ENCODE measurements around the gene C1orf141. TPM values are rescaled to one million over a fixed set of nuclear protein-coding genes. Genes with fewer than 3 reads are reported as not detected.

C1orf141 gene
- total and polyA plus RNA-seq, 12 donors = not detected

DNA sequence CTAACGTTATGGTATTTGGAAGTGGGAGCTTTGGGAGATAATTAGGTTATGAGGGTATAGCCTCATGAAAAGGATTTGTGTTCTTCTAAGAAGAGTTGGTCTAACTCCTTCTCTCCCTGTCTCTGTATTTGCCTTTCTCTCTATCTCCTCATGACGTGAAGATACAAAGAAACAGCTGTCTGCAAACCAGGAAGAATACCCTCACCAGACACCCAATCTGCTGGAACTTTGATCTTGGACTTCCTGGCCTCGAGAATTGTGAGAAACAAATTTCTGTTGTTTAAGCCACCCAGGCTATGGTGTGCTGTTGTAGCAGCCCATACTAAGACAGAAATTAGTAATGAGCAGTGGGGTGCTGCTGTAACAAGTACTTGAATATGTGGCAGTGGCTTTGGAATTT is 16.1 kb downstream of the C1orf141 start:
- Histone ChIP-seq H3K9me3 (peaks cover 0 to 27% (median 0%) of the 10 kb centered on the region in 11 donors), H3K4me3 (no peak overlapping the region), H3K36me3 (no peaks in the 10 kb centered on the region), H3K27me3 (peaks cover 0 to 2% (median 0%) of the 10 kb centered on the region in 7 donors), H3K4me1 (no peaks in the 10 kb centered on the region), H3K27ac (no peak overlapping the region)
- intact Hi-C loops (cut with DNase I) = no loop called here
- TF ChIP-seq, protein P1, sequence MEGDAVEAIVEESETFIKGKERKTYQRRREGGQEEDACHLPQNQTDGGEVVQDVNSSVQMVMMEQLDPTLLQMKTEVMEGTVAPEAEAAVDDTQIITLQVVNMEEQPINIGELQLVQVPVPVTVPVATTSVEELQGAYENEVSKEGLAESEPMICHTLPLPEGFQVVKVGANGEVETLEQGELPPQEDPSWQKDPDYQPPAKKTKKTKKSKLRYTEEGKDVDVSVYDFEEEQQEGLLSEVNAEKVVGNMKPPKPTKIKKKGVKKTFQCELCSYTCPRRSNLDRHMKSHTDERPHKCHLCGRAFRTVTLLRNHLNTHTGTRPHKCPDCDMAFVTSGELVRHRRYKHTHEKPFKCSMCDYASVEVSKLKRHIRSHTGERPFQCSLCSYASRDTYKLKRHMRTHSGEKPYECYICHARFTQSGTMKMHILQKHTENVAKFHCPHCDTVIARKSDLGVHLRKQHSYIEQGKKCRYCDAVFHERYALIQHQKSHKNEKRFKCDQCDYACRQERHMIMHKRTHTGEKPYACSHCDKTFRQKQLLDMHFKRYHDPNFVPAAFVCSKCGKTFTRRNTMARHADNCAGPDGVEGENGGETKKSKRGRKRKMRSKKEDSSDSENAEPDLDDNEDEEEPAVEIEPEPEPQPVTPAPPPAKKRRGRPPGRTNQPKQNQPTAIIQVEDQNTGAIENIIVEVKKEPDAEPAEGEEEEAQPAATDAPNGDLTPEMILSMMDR (IDR thresholded peaks at IDR 0.05) = no peak
- ATAC-seq (no peak), DNase-seq (no peak)
- WGBS, 2 donors = 43 to 52% methylated on average over 3 of the region's 3 CpGs

DNA sequence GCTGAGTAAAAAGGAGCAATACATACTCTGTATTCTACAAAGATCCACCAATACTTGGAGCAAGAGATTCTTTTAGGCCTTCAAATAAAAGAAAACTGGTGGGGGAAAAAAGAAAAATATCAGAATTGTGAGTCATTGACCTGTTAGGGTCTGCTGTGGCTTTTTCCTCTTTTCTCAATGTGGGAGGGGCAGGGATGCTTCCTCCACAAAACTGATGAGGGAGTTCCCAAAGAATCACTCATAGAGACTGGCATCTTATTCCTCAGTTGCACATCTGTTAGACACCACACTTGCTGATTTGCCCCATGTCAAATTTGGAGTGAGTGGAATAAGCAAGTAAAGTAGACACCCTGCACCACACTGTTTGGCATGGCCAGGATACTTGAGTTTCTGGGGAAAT is 16.6 kb downstream of the C1orf141 start:
- H3K4me3 ChIP-seq = no peak overlapping the region
- H3K27ac ChIP-seq = no peak overlapping the region
- no peaks in the 10 kb centered on the region for H3K4me1 ChIP-seq
- H3K36me3 ChIP-seq = no peaks in the 10 kb centered on the region
- intact Hi-C loops (cut with DNase I) = no loop called here
- TF ChIP-seq, protein P1 (IDR thresholded peaks at IDR 0.05) = no peak
- DNase-seq (no peak), ATAC-seq (no peak)
- H3K9me3 ChIP-seq = peaks cover 0 to 29% (median 0%) of the 10 kb centered on the region in 11 donors
- peaks cover 0 to 2% (median 0%) of the 10 kb centered on the region in 7 donors for H3K27me3 ChIP-seq

DNA sequence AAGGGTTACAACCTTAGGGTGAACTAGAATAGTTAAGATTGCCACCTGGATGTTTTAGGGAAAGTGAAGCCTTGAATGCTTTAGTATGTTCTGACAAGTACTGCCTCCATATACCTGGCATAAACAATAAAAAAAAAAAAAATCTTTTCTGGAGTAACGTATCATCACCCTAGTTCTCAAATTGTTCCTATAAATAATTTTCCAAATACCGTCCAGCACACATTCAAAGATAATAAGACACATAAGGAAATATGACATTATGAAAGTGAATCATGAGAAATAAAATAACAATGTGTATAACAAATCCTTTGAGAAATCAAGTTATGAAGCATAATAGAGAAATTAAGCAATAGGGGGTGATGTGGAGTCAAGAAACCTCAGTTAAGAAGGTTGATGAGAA is 20.6 kb downstream of the C1orf141 start:
- ATAC-seq = no peak
- Histone ChIP-seq H3K27me3 (no peaks in the 10 kb centered on the region), H3K4me1 (no peaks in the 10 kb centered on the region), H3K9me3 (peaks cover 0 to 17% (median 0%) of the 10 kb centered on the region in 11 donors), H3K27ac (no peak overlapping the region), H3K36me3 (no peaks in the 10 kb centered on the region), H3K4me3 (no peak overlapping the region)
- TF ChIP-seq, protein P1 (IDR thresholded peaks at IDR 0.05) = no peak
- no peak for DNase-seq
- intact Hi-C loops (cut with DNase I) = no loop called here
- 39 to 43% methylated on average over 2 of the region's 2 CpGs for WGBS, 2 donors

DNA sequence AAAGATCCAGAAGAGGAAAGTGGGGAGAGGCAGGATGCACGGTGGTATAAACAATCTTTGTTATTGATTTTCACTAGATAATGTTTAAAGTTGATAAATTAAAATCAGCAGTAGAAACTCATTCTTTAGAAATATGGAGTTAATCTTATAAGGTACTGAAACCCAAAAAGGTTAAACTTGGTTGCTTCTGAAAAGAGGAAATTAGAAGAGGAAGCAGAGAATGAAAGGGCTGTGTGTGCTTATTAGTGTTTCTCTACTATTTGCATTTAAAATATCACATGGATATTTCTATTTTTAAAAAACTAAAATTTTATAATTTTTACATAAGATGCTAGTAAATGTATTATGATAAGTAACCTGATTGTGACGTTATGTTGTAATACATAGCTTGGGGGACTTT is 24.4 kb downstream of the C1orf141 start:
- intact Hi-C loops (cut with DNase I) = no loop called here
- TF ChIP-seq, protein P1 (IDR thresholded peaks at IDR 0.05) = no peak
- ATAC-seq (no peak), DNase-seq (no peak)
- Histone ChIP-seq H3K27ac (no peak overlapping the region), H3K27me3 (no peaks in the 10 kb centered on the region), H3K9me3 (peaks cover 0 to 17% (median 0%) of the 10 kb centered on the region in 11 donors), H3K36me3 (no peaks in the 10 kb centered on the region), H3K4me3 (no peak overlapping the region), H3K4me1 (no peaks in the 10 kb centered on the region)
- WGBS, 2 donors = 0 to 2% methylated on average over 2 of the region's 2 CpGs
